ENCODE measurements around the gene COPZ2. TPM values are rescaled to one million over a fixed set of nuclear protein-coding genes. Genes with fewer than 3 reads are reported as not detected.
"Not testable (repeated sequence)": the region's sequence is repeated elsewhere in the genome, so short reads cannot be mapped to it uniquely, and the experiment has no call there.

Gene COPZ2
- total RNA-seq, 1 experiment from 2014 or later, result 0.32 TPM

GRCh38 chr17:47996201-47996600, 41.4 kb downstream of the COPZ2 start:
- H3K4me1 ChIP-seq, result peaks cover 32% of the 10 kb centered on the region
- H3K36me3 ChIP-seq, result no peaks in the 10 kb centered on the region

GRCh38 chr17:47995241-47995935, 42.2 kb downstream of the COPZ2 start:
- peaks cover 40% of the 10 kb centered on the region for H3K4me1 ChIP-seq
- H3K4me3 ChIP-seq, result no peak overlapping the region
- H3K36me3 ChIP-seq, result no peaks in the 10 kb centered on the region
- H3K27me3 ChIP-seq, result no peaks in the 10 kb centered on the region
- H3K9me3 ChIP-seq (replicated peaks), result no peaks in the 10 kb centered on the region
- no peak for DNase-seq
- H3K27ac ChIP-seq, result no peak overlapping the region

More at GRCh38 chr17:47996201-47996600, 41.4 kb downstream of the COPZ2 start:
- H3K4me3 ChIP-seq, result no peak overlapping the region
- H3K27ac ChIP-seq, result no peak overlapping the region
- no peaks in the 10 kb centered on the region for H3K9me3 ChIP-seq (replicated peaks)
- no peaks in the 10 kb centered on the region for H3K27me3 ChIP-seq
- DNase-seq, result no peak

GRCh38 chr17:47994724-47995123, 42.9 kb downstream of the COPZ2 start:
- no peak overlapping the region for H3K4me3 ChIP-seq
- H3K27me3 ChIP-seq, result no peaks in the 10 kb centered on the region
- DNase-seq, result no peak
- no peaks in the 10 kb centered on the region for H3K36me3 ChIP-seq
- H3K9me3 ChIP-seq (replicated peaks), result no peaks in the 10 kb centered on the region
- no peak overlapping the region for H3K27ac ChIP-seq
- peaks cover 47% of the 10 kb centered on the region for H3K4me1 ChIP-seq

- Histone ChIP-seq H3K9me3 (replicated peaks) (no peaks in the 10 kb centered on the region), H3K4me3 (no peak overlapping the region), H3K36me3 (no peaks in the 10 kb centered on the region), H3K27ac (no peak overlapping the region), H3K4me1 (peaks cover 54% of the 10 kb centered on the region), H3K27me3 (no peaks in the 10 kb centered on the region)
- no peak for DNase-seq
Measured at GRCh38 chr17:47993964-47994363, 43.6 kb downstream of the COPZ2 start.

- no peak overlapping the region for H3K4me3 ChIP-seq
- H3K27me3 ChIP-seq, result no peaks in the 10 kb centered on the region
- no peaks in the 10 kb centered on the region for H3K36me3 ChIP-seq
- H3K27ac ChIP-seq, result no peak overlapping the region
- DNase-seq, result no peak
- peaks cover 58% of the 10 kb centered on the region for H3K4me1 ChIP-seq
- no peaks in the 10 kb centered on the region for H3K9me3 ChIP-seq (replicated peaks)
Measured at GRCh38 chr17:47993031-47993564, 44.5 kb downstream of the COPZ2 start.

- Histone ChIP-seq H3K9me3 (replicated peaks) (no peaks in the 10 kb centered on the region), H3K4me1 (peaks cover 57% of the 10 kb centered on the region), H3K27ac (no peak overlapping the region)
Measured at GRCh38 chr17:47992216-47992615, 45.4 kb downstream of the COPZ2 start.

GRCh38 chr17:47990962-47991731, 46.5 kb downstream of the COPZ2 start:
- no peaks in the 10 kb centered on the region for H3K36me3 ChIP-seq
- no peaks in the 10 kb centered on the region for H3K27me3 ChIP-seq
- H3K4me3 ChIP-seq, result no peak overlapping the region
- peak overlapping the region; percentile 70 for H3K27ac ChIP-seq
- DNase-seq, result peak; percentile 92 to 94
- H3K9me3 ChIP-seq (replicated peaks), result no peaks in the 10 kb centered on the region
- H3K4me1 ChIP-seq, result peaks cover 59% of the 10 kb centered on the region

More at GRCh38 chr17:47992216-47992615, 45.4 kb downstream of the COPZ2 start:
- no peak overlapping the region for H3K4me3 ChIP-seq
- no peak for DNase-seq
- no peaks in the 10 kb centered on the region for H3K27me3 ChIP-seq
- no peaks in the 10 kb centered on the region for H3K36me3 ChIP-seq

- H3K27ac ChIP-seq, result peak overlapping the region; percentile 70
Measured at GRCh38 chr17:47989700-47990099, 47.9 kb downstream of the COPZ2 start.

GRCh38 chr17:47989159-47989558, 48.4 kb downstream of the COPZ2 start:
- Histone ChIP-seq H3K4me3 (no peak overlapping the region), H3K9me3 (replicated peaks) (no peaks in the 10 kb centered on the region), H3K4me1 (peaks cover 59% of the 10 kb centered on the region), H3K27ac (peak overlapping the region; percentile 70), H3K27me3 (no peaks in the 10 kb centered on the region), H3K36me3 (no peaks in the 10 kb centered on the region)
- no peak for DNase-seq

More at GRCh38 chr17:47989700-47990099, 47.9 kb downstream of the COPZ2 start:
- no peaks in the 10 kb centered on the region for H3K9me3 ChIP-seq (replicated peaks)
- no peaks in the 10 kb centered on the region for H3K36me3 ChIP-seq
- no peaks in the 10 kb centered on the region for H3K27me3 ChIP-seq
- H3K4me1 ChIP-seq, result peaks cover 59% of the 10 kb centered on the region
- DNase-seq, result peak; percentile 46 to 72
- H3K4me3 ChIP-seq, result no peak overlapping the region

- not testable (repeated sequence) for H3K4me3 ChIP-seq; H3K36me3 ChIP-seq; DNase-seq; H3K27me3 ChIP-seq; H3K9me3 ChIP-seq (replicated peaks); H3K27ac ChIP-seq
- H3K4me1 ChIP-seq, result peaks cover 65% of the 10 kb centered on the region
Measured at GRCh38 chr17:47988445-47988844, 49.2 kb downstream of the COPZ2 start.

- H3K9me3 ChIP-seq (replicated peaks), result no peaks in the 10 kb centered on the region
- H3K27me3 ChIP-seq, result no peaks in the 10 kb centered on the region
- H3K36me3 ChIP-seq, result no peaks in the 10 kb centered on the region; the same call in 1 of the 2 replicates
- no peak overlapping the region for H3K4me3 ChIP-seq
- DNase-seq, result peak; percentile 17 to 38
- peaks cover 58% of the 10 kb centered on the region for H3K4me1 ChIP-seq
- H3K27ac ChIP-seq, result no peak overlapping the region
Measured at GRCh38 chr17:47987240-47987835, 50.3 kb downstream of the COPZ2 start.

- H3K9me3 ChIP-seq (replicated peaks), result no peaks in the 10 kb centered on the region
- H3K27me3 ChIP-seq, result no peaks in the 10 kb centered on the region
- no peak for DNase-seq
- H3K27ac ChIP-seq, result no peak overlapping the region
- H3K36me3 ChIP-seq, result peaks cover 4% of the 10 kb centered on the region
- peaks cover 50% of the 10 kb centered on the region for H3K4me1 ChIP-seq
- H3K4me3 ChIP-seq, result no peak overlapping the region
Measured at GRCh38 chr17:47986520-47986919, 51.1 kb downstream of the COPZ2 start.

GRCh38 chr17:47983492-47984223, 53.9 kb downstream of the COPZ2 start:
- Histone ChIP-seq H3K4me1 (peaks cover 21% of the 10 kb centered on the region), H3K9me3 (replicated peaks) (no peaks in the 10 kb centered on the region), H3K36me3 (peaks cover 14% of the 10 kb centered on the region), H3K27me3 (no peaks in the 10 kb centered on the region), H3K27ac (no peak overlapping the region), H3K4me3 (no peak overlapping the region)
- no peak for DNase-seq

GRCh38 chr17:47982645-47983390, 54.8 kb downstream of the COPZ2 start:
- Histone ChIP-seq H3K4me1 (peaks cover 19% of the 10 kb centered on the region), H3K36me3 (peaks cover 20% of the 10 kb centered on the region)
- DNase-seq, result no peak

More at GRCh38 chr17:47982645-47983390, 54.8 kb downstream of the COPZ2 start:
- Histone ChIP-seq H3K9me3 (replicated peaks) (no peaks in the 10 kb centered on the region), H3K27me3 (no peaks in the 10 kb centered on the region), H3K27ac (no peak overlapping the region), H3K4me3 (no peak overlapping the region)
